K562 (cell line): Measurements from ENCODE around the gene BCL11A. TPM values are rescaled to one million over a fixed set of nuclear protein-coding genes. Genes with fewer than 3 reads are reported as not detected.

Experiments used
- ATAC-seq: fragments of 200-7000 bp; cut with Tn5 transposase; 3 replicates; pipeline ENCODE4 v1.9.1; 2020; ENCODE audit warnings: moderate library complexity
- BruUV-seq: library from RNA; stranded (reverse); fragments of 400-500 nt; replicated peaks from 2 replicates; lab custom pipeline; 2021; lab: Mats Ljungman, UMichigan
- CTCF ChIA-PET: fragments of 300-600 bp; formaldehyde crosslinking; extraction: SDS; loops from one replicate; lab custom pipeline; 2021; ENCODE audit warnings: low intra/inter-chr PET ratio; lab: Yijun Ruan, JAX
- POLR2A ChIA-PET: fragments of 300-600, 350-650 bp; sonication (Branson Sonifier 250); formaldehyde crosslinking; extraction: SDS; loops from one replicate; lab custom pipeline; 2021; ENCODE audit warnings: antibody characterized with exemption, inconsistent platforms; lab: Yijun Ruan, JAX
- DNase-seq, 4 experiments: peaks; one replicate each; pipeline versions ENCODE4 v3.0.0 to v3.0.0-alpha.2; 2011 to 2018; ENCODE audit warnings: low spot score in 3 of 4, mixed read lengths in 3 of 4; ENCODE audit errors: extremely low read depth in 1 of 4
- FAIRE-seq: peaks from 2 replicates; lab custom pipeline; 2011; peaks lifted over from hg19 to GRCh38; lab: Jason Lieb, UNC
- H2AFZ ChIP-seq: 2 replicates; pipeline ENCODE4 v1.6.0; 2011; ENCODE audit warnings: low read depth, low read length, control low read depth, inconsistent platforms
- H3K27ac ChIP-seq: fragments of 200-600 bp; 3 replicates; pipeline ENCODE4 v1.8.0; 2011; ENCODE audit warnings: low read depth, mild to moderate bottlenecking, control low read depth, inconsistent platforms, low read length, moderate library complexity, mixed read lengths; ENCODE audit errors: extremely low read depth
- H3K27me3 ChIP-seq, 2 experiments: fragments of 300-600 bp in 1 of 2; 2 replicates in 1 of 2; 3 replicates in 1 of 2; pipeline versions ENCODE4 v1.6.0 to v1.8.0; 2011; ENCODE audit warnings: inconsistent platforms in 2 of 2, low read length in 2 of 2, mild to moderate bottlenecking in 1 of 2, mixed read lengths in 1 of 2, moderate library complexity in 1 of 2; ENCODE audit not compliant: control insufficient read depth in 2 of 2, insufficient read depth in 2 of 2
- H3K36me3 ChIP-seq: fragments of 300-600 bp; 3 replicates; pipeline ENCODE4 v1.8.0; 2011; ENCODE audit warnings: mild to moderate bottlenecking, low read length, inconsistent platforms; ENCODE audit not compliant: control insufficient read depth, insufficient read depth
- H3K4me1 ChIP-seq, 2 experiments: fragments of 200-600 bp in 1 of 2; replicated peaks in 1 of 2; 2 replicates in 1 of 2; 3 replicates in 1 of 2; pipeline versions ENCODE4 v1.5.1 to v1.8.0; 2011; ENCODE audit warnings: inconsistent platforms in 2 of 2, low read length in 2 of 2, mild to moderate bottlenecking in 1 of 2, mixed read lengths in 1 of 2, moderate library complexity in 1 of 2; ENCODE audit not compliant: control insufficient read depth in 2 of 2, insufficient read depth in 2 of 2
- H3K4me2 ChIP-seq: 2 replicates; pipeline ENCODE4 v1.6.1; 2011; ENCODE audit warnings: low read length, control low read depth, inconsistent platforms, mixed read lengths; ENCODE audit not compliant: insufficient read depth
- H3K4me3 ChIP-seq: fragments of 200-600 bp; sonication (generic), shearing (Covaris generic); 2 replicates; pipeline ENCODE4 v1.5.1; 2016; ENCODE audit warnings: control low read depth, inconsistent platforms
- H3K79me2 ChIP-seq: fragments of 200-600 bp; 3 replicates; pipeline ENCODE4 v1.8.0; 2011; ENCODE audit warnings: low read length, inconsistent platforms; ENCODE audit not compliant: control insufficient read depth, insufficient read depth
- H3K9ac ChIP-seq, 2 experiments: 2 replicates each; pipeline versions ENCODE4 v1.6.0 to v1.6.1; 2011; ENCODE audit warnings: low read depth in 2 of 2, low read length in 2 of 2, control low read depth in 1 of 2, inconsistent platforms in 1 of 2, mild to moderate bottlenecking in 1 of 2, mixed read lengths in 1 of 2; ENCODE audit not compliant: insufficient read depth in 1 of 2
- H3K9me1 ChIP-seq: one replicate; pipeline ENCODE4 v1.6.0; 2011; ENCODE audit warnings: inconsistent platforms, mild to moderate bottlenecking, low read length, moderate library complexity; ENCODE audit not compliant: control insufficient read depth, insufficient read depth
- H3K9me3 ChIP-seq: replicated peaks from 2 replicates; pipeline ENCODE4 v1.5.1; 2011; ENCODE audit warnings: low read depth, low read length, inconsistent platforms; ENCODE audit not compliant: control insufficient read depth, insufficient read depth
- H4K20me1 ChIP-seq: replicated peaks from 2 replicates; pipeline ENCODE4 v1.6.1; 2011; ENCODE audit warnings: low read length, inconsistent platforms, mixed read lengths; ENCODE audit not compliant: control insufficient read depth, insufficient read depth
- CCAR2 ChIP-seq: fragments of 200-400 bp; formaldehyde crosslinking; IDR thresholded peaks from 2 replicates; pipeline ENCODE4 v1.6.1; 2017; ENCODE audit warnings: mild to moderate bottlenecking, low read depth, low read length
- EP400 ChIP-seq: fragments of 450-650 bp; IDR thresholded peaks from 2 replicates; pipeline ENCODE4 v1.6.1; 2017; ENCODE audit warnings: antibody characterized with exemption, mild to moderate bottlenecking, moderate library complexity
- ESRRB ChIP-seq: fragments of 250-450 bp; sonication (Bioruptor Pico); IDR thresholded peaks from 2 replicates; pipeline ENCODE4 v1.5.0; 2020; ENCODE audit warnings: mild to moderate bottlenecking, moderate library complexity, borderline replicate concordance
- FOSL1 ChIP-seq: fragments of 200-800 bp; sonication (Bioruptor generic); conservative IDR thresholded peaks from 2 replicates; pipeline ENCODE4 v1.6.1; 2016; ENCODE audit warnings: missing genetic modification characterization, missing compliant biosample characterization
- JUND ChIP-seq, 2 experiments: IDR thresholded peaks; 2 replicates in 1 of 2; 3 replicates in 1 of 2; pipeline ENCODE4 v1.6.1; 2011; ENCODE audit warnings: borderline replicate concordance in 2 of 2, low read depth in 2 of 2, low read length in 2 of 2, improper control_type of control experiment in 1 of 2, missing biosample characterization in 1 of 2, missing genetic modification characterization in 1 of 2, missing genetic modification reagents in 1 of 2
- NFIC ChIP-seq: fragments of 450-650 bp; IDR thresholded peaks from 2 replicates; pipeline ENCODE4 v1.6.1; 2017; ENCODE audit warnings: mild to moderate bottlenecking, inconsistent platforms
- PRPF4 ChIP-seq: fragments of 200-400 bp; formaldehyde crosslinking; IDR thresholded peaks from one replicate; pipeline ENCODE4 v1.6.1; 2017; ENCODE audit warnings: low read length, low read depth, mild to moderate bottlenecking; ENCODE audit not compliant: insufficient read depth, poor library complexity, severe bottlenecking
- RBFOX2 ChIP-seq: fragments of 200-400 bp; formaldehyde crosslinking; IDR thresholded peaks from 2 replicates; pipeline ENCODE4 v1.6.1; 2017; ENCODE audit warnings: low read depth, mild to moderate bottlenecking, low read length, moderate library complexity
- RBM22 ChIP-seq: fragments of 200-400 bp; formaldehyde crosslinking; IDR thresholded peaks from 2 replicates; pipeline ENCODE4 v1.6.1; 2018; ENCODE audit warnings: low read length, low read depth; ENCODE audit not compliant: poor library complexity, severe bottlenecking
- RBM34 ChIP-seq: fragments of 200-400 bp; formaldehyde crosslinking; IDR thresholded peaks from 2 replicates; pipeline ENCODE4 v1.6.1; 2018; ENCODE audit warnings: low read length, borderline replicate concordance; ENCODE audit not compliant: insufficient read depth
- WHSC1 ChIP-seq: IDR thresholded peaks from one replicate; pipeline ENCODE4 v1.6.1; 2012; ENCODE audit warnings: low read length, control low read depth, inconsistent platforms
- YBX1 ChIP-seq: fragments of 450-650 bp; IDR thresholded peaks from 2 replicates; pipeline ENCODE4 v1.7.1; 2016; ENCODE audit warnings: mild to moderate bottlenecking
- YY1 ChIP-seq, 3 experiments: IDR thresholded peaks; 2 replicates each; pipeline ENCODE4 v1.6.1; 2011; ENCODE audit warnings: low read length in 2 of 3, mild to moderate bottlenecking in 2 of 3, moderate library complexity in 2 of 3, borderline replicate concordance in 1 of 3, control low read depth in 1 of 3, low read depth in 1 of 3; ENCODE audit not compliant: insufficient read depth in 3 of 3, insufficient replicate concordance in 2 of 3, control insufficient read depth in 1 of 3, insufficient read length in 1 of 3; ENCODE audit errors: extremely low read depth in 1 of 3
- ZSCAN29 ChIP-seq: fragments of 450-650 bp; IDR thresholded peaks from 2 replicates; pipeline ENCODE4 v1.6.1; 2017
- WGBS: fragments of 100-300 bp; shearing (Covaris generic); methylation state at CpG from one replicate; pipeline ENCODE4 v1.1.6; 2016; ENCODE audit warnings: low coverage, mixed read lengths; ENCODE audit not compliant: insufficient coverage; ENCODE audit errors: missing lambda C conversion rate; 5-methylcytosine and 5-hydroxymethylcytosine counted together
- in situ Hi-C: fragments of 300-500 bp; cut with MboI; formaldehyde crosslinking; loops from 4 replicates; pipeline ENCODE4 v1.15.0; 2018; ENCODE audit warnings: inconsistent platforms, mixed read lengths
- intact Hi-C: fragments of 100-400 bp; cut with micrococcal nuclease; formaldehyde crosslinking; loops from 2 replicates; pipeline ENCODE4 v1.14.2; 2022
- polyA plus RNA-seq, 8 experiments: library from polyadenylated mRNA; depleted of rRNA in 4 of 8; stranded (reverse) in 5 of 8; unstranded in 3 of 8; fragments of >200 nt; fragmentation: Nextera tagmentation in 2 of 8; fragmentation: Illumina TruSeq in 1 of 8; extraction: Ambion mirVana in 2 of 8; extraction: Trizol in 1 of 8; gene quantifications; 2 replicates each; pipeline versions ENCODE4 v1.2.1 to v1.2.3, GENCODE V29; 2011 to 2014; ENCODE audit warnings: inconsistent platforms in 1 of 8, missing spikeins in 1 of 8
- total RNA-seq, 7 experiments: library from RNA; depleted of rRNA in 6 of 7; stranded (reverse); fragments of >200 nt in 6 of 7; fragmentation: Illumina TruSeq in 2 of 7; extraction: Trizol in 2 of 7; gene quantifications; 2 replicates each; pipeline versions ENCODE4 v1.2.1 to v1.2.3, GENCODE V29; 2011 to 2021; ENCODE audit warnings: low replicate concordance in 1 of 7
- TF ChIP-seq, protein P1 (sequence below), 2 experiments: fragments of 450-650 bp in 1 of 2; sonication (generic) in 1 of 2; formaldehyde crosslinking in 1 of 2; IDR thresholded peaks in 1 of 2; conservative IDR thresholded peaks in 1 of 2; 2 replicates each; pipeline versions ENCODE4 v1.6.1 to v1.8.1; 2016 to 2023; ENCODE audit warnings: mild to moderate bottlenecking in 2 of 2, moderate library complexity in 2 of 2, inconsistent platforms in 1 of 2, missing genetic modification reagents in 1 of 2
- TF ChIP-seq, protein P2 (sequence below): fragments of 250-450 bp; sonication (Bioruptor Pico); IDR thresholded peaks from 2 replicates; pipeline ENCODE4 v1.8.0; 2021; ENCODE audit warnings: moderate library complexity, mild to moderate bottlenecking, inconsistent platforms

Gene BCL11A
- total and polyA plus RNA-seq, 9 of the 15 experiments (the other 6 are each of a cell fraction or from before 2014, with no cell fraction given): 0.13 TPM; not detected in 8

DNA sequence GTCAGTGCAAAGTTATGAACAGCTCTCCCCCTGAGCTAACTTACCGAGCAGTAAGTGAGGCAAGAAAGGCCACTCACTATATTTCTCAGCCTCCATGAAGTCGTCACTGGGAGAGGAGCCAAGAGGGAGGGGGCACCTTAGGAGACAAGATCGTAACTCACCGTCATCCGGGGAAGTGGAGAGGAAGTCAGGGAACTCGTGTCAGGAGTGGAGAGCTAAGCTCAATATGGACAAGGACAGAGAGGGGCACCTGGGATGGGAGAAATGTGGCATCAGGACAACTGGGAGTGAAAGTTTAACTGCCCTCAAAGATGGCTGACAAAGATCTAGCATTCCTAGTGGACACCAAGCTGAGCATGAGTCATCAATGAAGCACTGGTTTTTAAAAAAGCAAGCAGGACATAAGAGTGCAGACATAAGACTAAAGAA is 37.1 kb downstream of the BCL11A start:
- H3K27me3 ChIP-seq: peaks cover 0 to 11% of the 10 kb centered on the region in 2 experiments; a peak in 2 of 5 replicates
- no peaks in the 10 kb centered on the region for H3K9me3 ChIP-seq
- H3K9ac ChIP-seq: no peak overlapping the region
- peak overlapping the region; percentile 27; the same call in 1 of the 2 replicates for H3K4me2 ChIP-seq
- no peak overlapping the region for H3K27ac ChIP-seq
- H3K4me3 ChIP-seq: no peak overlapping the region
- ChIA-PET POLR2A (no interaction called here), CTCF (no interaction called here)
- in situ Hi-C loops: no loop called here
- H3K79me2 ChIP-seq: no peaks in the 10 kb centered on the region
- no peak for DNase-seq
- BruUV-seq: no TSS peak
- H3K9me1 ChIP-seq: no peaks in the 10 kb centered on the region
- H4K20me1 ChIP-seq: no peaks in the 10 kb centered on the region
- no peaks in the 10 kb centered on the region for H3K4me1 ChIP-seq
- no peaks in the 10 kb centered on the region for H3K36me3 ChIP-seq
- H2AFZ ChIP-seq: peak overlapping the region; percentile 63; the same call in 1 of the 2 replicates
- intact Hi-C loops: no loop called here
- no peak for FAIRE-seq
- ATAC-seq: no peak
- TF ChIP-seq WHSC1 (no peak), YY1 (IDR thresholded peaks at IDR 0.05; ENCODE audit: borderline replicate concordance in 1 of 3, control insufficient read depth in 1 of 3, extremely low read depth in 1 of 3, insufficient read depth in 3 of 3, insufficient read length in 1 of 3, insufficient replicate concordance in 2 of 3, low read depth in 1 of 3, low read length in 2 of 3) (peak in 1 of 3 experiments; percentile 50), YBX1 (no peak), CCAR2 (no peak), EP400 (no peak), PRPF4 (no peak), NFIC (0 out of 2 replicates have a peak, but pooled peaks have one; percentile 18), ESRRB (CRISPR knock-in tag) (no peak), JUND (IDR thresholded peaks at IDR 0.05; ENCODE audit: borderline replicate concordance, low read depth, low read length) (peak; percentile 64; the same call in 1 of the 2 replicates), JUND (tag; IDR thresholded peaks at IDR 0.05; ENCODE audit: borderline replicate concordance, low read depth, low read length) (peak; percentile 82), RBFOX2 (no peak), FOSL1 (peak; percentile 50; the same call in 1 of the 2 replicates), RBM34 (no peak), ZSCAN29 (no peak), RBM22 (no peak)
- TF ChIP-seq, protein P1, sequence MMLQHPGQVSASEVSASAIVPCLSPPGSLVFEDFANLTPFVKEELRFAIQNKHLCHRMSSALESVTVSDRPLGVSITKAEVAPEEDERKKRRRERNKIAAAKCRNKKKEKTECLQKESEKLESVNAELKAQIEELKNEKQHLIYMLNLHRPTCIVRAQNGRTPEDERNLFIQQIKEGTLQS (IDR thresholded peaks at IDR 0.05): peak; percentile 63
- TF ChIP-seq, protein P1 (CRISPR knock-in tag; conservative IDR thresholded peaks at IDR 0.05): no peak
- TF ChIP-seq, protein P2, sequence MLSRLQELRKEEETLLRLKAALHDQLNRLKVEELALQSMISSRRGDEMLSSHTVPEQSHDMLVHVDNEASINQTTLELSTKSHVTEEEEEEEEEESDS: no peak
- 2% methylated on average over 6 of the region's 6 CpGs for WGBS
